ENCODE results near the gene CDC20. TPM values are rescaled to one million over a fixed set of nuclear protein-coding genes. Genes with fewer than 3 reads are reported as not detected.
"Not testable (repeated sequence)": the region's sequence is repeated elsewhere in the genome, so short reads cannot be mapped to it uniquely, and the experiment has no call there.

Gene CDC20
- polyA plus RNA-seq, 4 donors = 3.8 to 62.2 (median 14.0) TPM

GRCh38 chr1:43367026-43367903, 8.5 kb downstream of the CDC20 start:
- Histone ChIP-seq H3K27me3 (ENCODE audit: control insufficient read depth in 3 of 3, insufficient read depth in 3 of 3, low read length in 3 of 3) (no peaks in the 10 kb centered on the region), H3K9me3 (ENCODE audit: control insufficient read depth in 2 of 2, insufficient read depth in 1 of 2, low read depth in 1 of 2, low read length in 1 of 2) (no peaks in the 10 kb centered on the region), H3K4me1 (ENCODE audit: control insufficient read depth in 3 of 3, insufficient read depth in 2 of 3, low read depth in 1 of 3, low read length in 2 of 3) (peaks cover 0 to 47% (median 10%) of the 10 kb centered on the region in 3 donors), H3K27ac (ENCODE audit: low read depth in 1 of 3, low read length in 2 of 3) (peak overlapping the region; percentile 83 to 97 (median 96)), H3K36me3 (ENCODE audit: control insufficient read depth in 3 of 3, insufficient read depth in 2 of 3, low read depth in 1 of 3, low read length in 3 of 3) (peaks cover 4 to 37% (median 6%) of the 10 kb centered on the region in 3 donors), H3K4me3 (ENCODE audit: low read depth in 1 of 3, low read length in 3 of 3) (peak overlapping the region; percentile 58 to 80 (median 73))
- WGBS, 3 donors = 0 to 2% (median 0%) methylated on average over 39 to 48 of the region's 48 CpGs
- peak; percentile 43 to 76 for DNase-seq
- no peak for FAIRE-seq

GRCh38 chr1:43367904-43368645, 9.3 kb downstream of the CDC20 start, which contains the start of gene ELOVL1:
TSS of gene ELOVL1 (minus strand) at chr1:43368011. CDS start at chr1:43365609, 2,402 bp downstream.
- FAIRE-seq (no peak), DNase-seq (peak; percentile 90 to 97)
- peaks cover 0 to 43% (median 10%) of the 10 kb centered on the region in 3 donors for H3K4me1 ChIP-seq (ENCODE audit: control insufficient read depth in 3 of 3, insufficient read depth in 2 of 3, low read depth in 1 of 3, low read length in 2 of 3)
- peaks cover 4 to 30% (median 6%) of the 10 kb centered on the region in 3 donors for H3K36me3 ChIP-seq (ENCODE audit: control insufficient read depth in 3 of 3, insufficient read depth in 2 of 3, low read depth in 1 of 3, low read length in 3 of 3)
- no peaks in the 10 kb centered on the region for H3K27me3 ChIP-seq (ENCODE audit: control insufficient read depth in 3 of 3, insufficient read depth in 3 of 3, low read length in 3 of 3)
- peak within 1 kb of the TSS; percentile 58 to 80 (median 73) for H3K4me3 ChIP-seq (ENCODE audit: low read depth in 1 of 3, low read length in 3 of 3)
- H3K27ac ChIP-seq (ENCODE audit: low read depth in 1 of 3, low read length in 2 of 3) = peak within 1 kb of the TSS; percentile 93 to 97 (median 96)
- H3K9me3 ChIP-seq (ENCODE audit: control insufficient read depth in 2 of 2, insufficient read depth in 1 of 2, low read depth in 1 of 2, low read length in 1 of 2) = no peaks in the 10 kb centered on the region
- 0% methylated on average over 28 to 58 of the region's 58 CpGs for WGBS, 3 donors

DNA sequence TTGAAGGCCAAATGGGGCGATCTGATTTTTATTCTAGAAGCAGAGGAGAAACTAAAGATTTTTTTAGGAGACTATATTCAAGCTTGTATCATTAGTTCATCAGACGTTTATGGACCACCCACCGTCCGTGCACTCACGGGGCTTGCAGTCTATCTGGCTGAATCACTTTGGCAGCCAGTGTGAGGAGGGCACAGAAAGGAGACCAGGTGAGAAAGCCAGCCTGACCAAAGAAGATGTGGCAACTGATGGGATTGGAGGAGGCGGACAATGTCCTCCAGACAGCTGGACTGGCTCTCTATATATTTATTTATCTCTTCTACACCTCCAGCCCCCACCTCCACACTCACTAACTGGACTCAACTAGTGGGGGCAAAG, 9.9 kb downstream of the CDC20 start:
- Histone ChIP-seq H3K27ac (ENCODE audit: low read depth in 1 of 3, low read length in 2 of 3) (peak overlapping the region; percentile 93 to 97 (median 96)), H3K27me3 (ENCODE audit: control insufficient read depth in 3 of 3, insufficient read depth in 3 of 3, low read length in 3 of 3) (no peaks in the 10 kb centered on the region), H3K9me3 (ENCODE audit: control insufficient read depth in 2 of 2, insufficient read depth in 1 of 2, low read depth in 1 of 2, low read length in 1 of 2) (no peaks in the 10 kb centered on the region), H3K4me1 (ENCODE audit: control insufficient read depth in 3 of 3, insufficient read depth in 2 of 3, low read depth in 1 of 3, low read length in 2 of 3) (peaks cover 0 to 40% (median 10%) of the 10 kb centered on the region in 3 donors), H3K4me3 (ENCODE audit: low read depth in 1 of 3, low read length in 3 of 3) (peak overlapping the region; percentile 56 to 71 (median 58)), H3K36me3 (ENCODE audit: control insufficient read depth in 3 of 3, insufficient read depth in 2 of 3, low read depth in 1 of 3, low read length in 3 of 3) (peaks cover 2 to 24% (median 6%) of the 10 kb centered on the region in 3 donors)
- WGBS, 3 donors = 16 to 20% (median 19%) methylated on average over 6 of the region's 6 CpGs
- FAIRE-seq (no peak), DNase-seq (no peak)

GRCh38 chr1:43369779-43370178, 11.0 kb downstream of the CDC20 start:
- H3K27me3 ChIP-seq (ENCODE audit: control insufficient read depth in 3 of 3, insufficient read depth in 3 of 3, low read length in 3 of 3); H3K4me3 ChIP-seq (ENCODE audit: low read depth in 1 of 3, low read length in 3 of 3); H3K27ac ChIP-seq (ENCODE audit: low read depth in 1 of 3, low read length in 2 of 3); FAIRE-seq; H3K9me3 ChIP-seq (ENCODE audit: control insufficient read depth in 2 of 2, insufficient read depth in 1 of 2, low read depth in 1 of 2, low read length in 1 of 2); DNase-seq: not testable (repeated sequence)
- Histone ChIP-seq H3K4me1 (ENCODE audit: control insufficient read depth in 3 of 3, insufficient read depth in 2 of 3, low read depth in 1 of 3, low read length in 2 of 3) (peaks cover 2 to 36% (median 7%) of the 10 kb centered on the region in 3 donors), H3K36me3 (ENCODE audit: control insufficient read depth in 3 of 3, insufficient read depth in 2 of 3, low read depth in 1 of 3, low read length in 3 of 3) (peaks cover 2 to 13% (median 4%) of the 10 kb centered on the region in 3 donors)
- WGBS, 3 donors = 97 to 99% (median 97%) methylated on average over 6 of the region's 6 CpGs

DNA sequence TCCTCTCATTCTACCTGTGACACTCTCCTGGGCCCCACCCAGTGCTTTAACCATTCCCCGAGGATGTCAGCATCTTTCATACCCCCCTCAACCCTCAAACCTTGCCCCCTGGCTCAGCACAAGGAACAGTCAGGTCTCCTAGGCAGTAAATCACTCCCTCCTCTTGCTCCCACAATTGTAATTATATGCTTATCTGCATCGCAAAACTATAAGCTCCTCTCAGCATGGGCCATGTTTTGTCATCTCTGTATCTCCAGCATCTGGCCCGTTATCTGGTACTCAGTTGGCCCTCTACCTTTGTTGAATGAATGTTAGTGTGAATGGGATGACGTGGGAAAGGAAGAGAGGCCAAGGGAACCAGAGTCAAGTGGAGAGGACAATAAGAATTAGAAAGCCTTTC, 11.8 kb downstream of the CDC20 start:
- WGBS, 3 donors = 45 to 74% (median 62%) methylated on average over 4 of the region's 4 CpGs
- peaks cover 0 to 5% (median 2%) of the 10 kb centered on the region in 3 donors for H3K36me3 ChIP-seq (ENCODE audit: control insufficient read depth in 3 of 3, insufficient read depth in 2 of 3, low read depth in 1 of 3, low read length in 3 of 3)
- no peak overlapping the region for H3K27ac ChIP-seq (ENCODE audit: low read depth in 1 of 3, low read length in 2 of 3)
- H3K4me1 ChIP-seq (ENCODE audit: control insufficient read depth in 3 of 3, insufficient read depth in 2 of 3, low read depth in 1 of 3, low read length in 2 of 3) = peaks cover 2 to 28% (median 7%) of the 10 kb centered on the region in 3 donors
- FAIRE-seq (no peak), DNase-seq (no peak)
- H3K27me3 ChIP-seq (ENCODE audit: control insufficient read depth in 3 of 3, insufficient read depth in 3 of 3, low read length in 3 of 3) = no peaks in the 10 kb centered on the region
- H3K9me3 ChIP-seq (ENCODE audit: control insufficient read depth in 2 of 2, insufficient read depth in 1 of 2, low read depth in 1 of 2, low read length in 1 of 2) = no peaks in the 10 kb centered on the region
- no peak overlapping the region for H3K4me3 ChIP-seq (ENCODE audit: low read depth in 1 of 3, low read length in 3 of 3)

DNA sequence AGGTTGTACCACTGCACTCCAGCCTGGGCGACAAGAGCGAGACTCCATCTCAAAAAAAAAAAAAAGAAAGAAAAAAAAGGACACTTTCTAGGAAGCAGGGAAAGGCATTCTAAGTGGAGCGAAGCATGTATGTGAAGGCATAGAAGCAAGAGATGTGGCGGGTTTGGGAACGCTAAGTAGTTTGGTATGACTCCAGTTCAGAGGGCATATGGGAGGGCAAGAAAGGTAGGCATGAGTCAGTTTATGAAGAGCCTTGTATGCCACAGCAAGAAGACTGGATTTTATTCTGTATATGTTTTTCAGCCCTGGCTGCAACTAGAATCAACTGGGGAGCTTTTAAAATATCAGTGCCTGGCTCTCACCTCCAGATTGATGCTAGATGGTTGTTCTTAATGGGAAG, 13.4 kb downstream of the CDC20 start:
- H3K4me1 ChIP-seq (ENCODE audit: control insufficient read depth in 3 of 3, insufficient read depth in 2 of 3, low read depth in 1 of 3, low read length in 2 of 3) = peaks cover 2 to 14% (median 5%) of the 10 kb centered on the region in 3 donors
- no peaks in the 10 kb centered on the region for H3K9me3 ChIP-seq (ENCODE audit: control insufficient read depth in 2 of 2, insufficient read depth in 1 of 2, low read depth in 1 of 2, low read length in 1 of 2)
- 94 to 97% (median 96%) methylated on average over 5 of the region's 5 CpGs for WGBS, 3 donors
- DNase-seq (no peak), FAIRE-seq (no peak)
- H3K27me3 ChIP-seq (ENCODE audit: control insufficient read depth in 3 of 3, insufficient read depth in 3 of 3, low read length in 3 of 3) = no peaks in the 10 kb centered on the region
- no peak overlapping the region for H3K4me3 ChIP-seq (ENCODE audit: low read depth in 1 of 3, low read length in 3 of 3)
- peak overlapping the region in 1 of 3 donors; percentile 19 for H3K27ac ChIP-seq (ENCODE audit: low read depth in 1 of 3, low read length in 2 of 3)
- peaks cover 0 to 2% (median 0%) of the 10 kb centered on the region in 3 donors for H3K36me3 ChIP-seq (ENCODE audit: control insufficient read depth in 3 of 3, insufficient read depth in 2 of 3, low read depth in 1 of 3, low read length in 3 of 3)

DNA sequence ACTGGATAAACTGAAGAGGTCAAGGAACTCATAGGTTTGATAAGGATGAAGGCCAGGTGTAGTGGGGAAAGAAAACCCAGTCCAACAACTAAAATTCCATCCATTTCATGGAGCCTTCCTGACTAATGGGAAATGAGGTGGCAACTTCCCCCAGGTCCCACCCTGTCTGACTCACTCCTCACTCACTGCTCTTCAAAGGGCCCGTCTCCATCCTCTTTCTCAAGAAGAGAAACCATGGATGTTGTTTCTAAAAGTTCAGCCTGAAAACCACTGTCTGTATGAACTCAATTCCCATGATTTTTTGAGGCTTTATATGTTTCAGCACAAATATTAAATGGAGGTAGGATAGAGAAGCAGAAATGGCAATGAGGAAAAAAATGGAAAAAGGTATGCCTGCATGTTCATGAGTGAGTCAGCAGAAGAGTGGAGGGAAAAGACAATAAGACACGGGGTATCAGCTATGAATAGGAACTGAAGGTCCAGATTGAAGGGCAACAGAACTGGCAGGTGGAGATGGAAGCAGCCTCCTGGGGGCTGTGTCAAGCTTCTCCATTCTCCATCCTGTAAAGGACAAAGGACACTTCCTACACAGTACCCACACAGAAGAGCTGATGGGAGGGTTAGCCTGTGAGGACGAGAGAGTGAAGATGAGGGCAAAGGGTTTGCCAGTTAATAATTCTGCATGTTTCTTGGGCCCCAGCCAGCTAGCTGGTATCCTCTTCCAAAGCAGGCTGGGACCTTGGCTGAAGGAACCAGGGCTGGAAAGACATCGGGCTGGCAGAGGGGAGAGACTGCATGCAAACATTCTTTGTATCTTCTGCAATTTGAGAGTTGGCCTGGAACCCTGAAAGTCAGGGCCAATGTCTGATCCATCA, 14.5 kb downstream of the CDC20 start:
- H3K4me3 ChIP-seq (ENCODE audit: low read depth in 1 of 3, low read length in 3 of 3) = no peak overlapping the region
- H3K9me3 ChIP-seq (ENCODE audit: control insufficient read depth in 2 of 2, insufficient read depth in 1 of 2, low read depth in 1 of 2, low read length in 1 of 2) = no peaks in the 10 kb centered on the region
- DNase-seq (peak in 1 of 2 donors; percentile 47), FAIRE-seq (no peak)
- H3K27me3 ChIP-seq (ENCODE audit: control insufficient read depth in 3 of 3, insufficient read depth in 3 of 3, low read length in 3 of 3) = no peaks in the 10 kb centered on the region
- H3K36me3 ChIP-seq (ENCODE audit: control insufficient read depth in 3 of 3, insufficient read depth in 2 of 3, low read depth in 1 of 3, low read length in 3 of 3) = peaks cover 0 to 2% (median 0%) of the 10 kb centered on the region in 3 donors
- H3K27ac ChIP-seq (ENCODE audit: low read depth in 1 of 3, low read length in 2 of 3) = peak overlapping the region in 1 of 3 donors; percentile 22
- WGBS, 3 donors = 21 to 58% (median 35%) methylated on average over 4 of the region's 4 CpGs
- H3K4me1 ChIP-seq (ENCODE audit: control insufficient read depth in 3 of 3, insufficient read depth in 2 of 3, low read depth in 1 of 3, low read length in 2 of 3) = peaks cover 2 to 12% (median 8%) of the 10 kb centered on the region in 3 donors

Data from small intestine (tissue), 7 donors.